A549 (cell line): ENCODE measurements around the gene CCDC152. TPM values are rescaled to one million over a fixed set of nuclear protein-coding genes. Genes with fewer than 3 reads are reported as not detected.

Experiments used
- ATAC-seq, 2 experiments: fragments of 200-7000 bp in 1 of 2; fragments of >200 bp in 1 of 2; cut with Nextera tagmentation in 1 of 2; cut with Tn5 transposase in 1 of 2; 3 replicates each; pipeline versions ENCODE4 v1.8.0 to v1.9.1; 2018 to 2020; ENCODE audit warnings: mild to moderate bottlenecking in 1 of 2, moderate library complexity in 1 of 2
- CTCF ChIA-PET: fragments of 300-600 bp; sonication (Branson Sonifier 250); formaldehyde crosslinking; extraction: SDS; loops from one replicate; lab custom pipeline; 2021; ENCODE audit warnings: antibody characterized with exemption, inconsistent platforms; lab: Yijun Ruan, JAX
- POLR2A ChIA-PET: fragments of 350-600 bp; formaldehyde crosslinking; extraction: SDS; loops from one replicate; lab custom pipeline; 2021; ENCODE audit warnings: antibody characterized with exemption, inconsistent platforms; lab: Yijun Ruan, JAX
- DNase-seq, 2 experiments: peaks; one replicate each; pipeline versions ENCODE4 v3.0.0 to v3.0.0-alpha.2; 2011 to 2016; ENCODE audit warnings: low read depth in 1 of 2, low spot score in 1 of 2
- FAIRE-seq: peaks from 2 replicates; lab custom pipeline; 2011; peaks lifted over from hg19 to GRCh38; lab: Jason Lieb, UNC
- H3K27ac ChIP-seq, 2 experiments: fragments of >200 bp; sonication (Bioruptor Twin); formaldehyde crosslinking; 3 replicates each; pipeline ENCODE4 v1.5.1; 2016 to 2017
- H3K4me1 ChIP-seq: fragments of >200 bp; sonication (Bioruptor Twin); formaldehyde crosslinking; 3 replicates; pipeline ENCODE4 v1.6.1; 2016
- H3K4me2 ChIP-seq: fragments of >200 bp; sonication (Bioruptor Twin); formaldehyde crosslinking; 3 replicates; pipeline ENCODE4 v1.6.1; 2016
- H3K4me3 ChIP-seq: fragments of >200 bp; sonication (Bioruptor Twin); formaldehyde crosslinking; 3 replicates; pipeline ENCODE4 v1.5.1; 2016
- H3K9me3 ChIP-seq: fragments of >200 bp; sonication (Bioruptor Twin); formaldehyde crosslinking; 3 replicates; pipeline ENCODE4 v1.6.1; 2016
- CBX2 ChIP-seq: fragments of 200-600 bp; sonication (generic); IDR thresholded peaks from 2 replicates; pipeline ENCODE4 v1.6.1; 2016; ENCODE audit warnings: low read depth, mild to moderate bottlenecking, borderline replicate concordance
- CEBPB ChIP-seq, 2 experiments: fragments of >200 bp in 1 of 2; sonication (Bioruptor Twin) in 1 of 2; formaldehyde crosslinking in 1 of 2; IDR thresholded peaks; 2 replicates each; pipeline ENCODE4 v1.6.1; 2012 to 2016
- CHD2 ChIP-seq: fragments of 150-350 bp; IDR thresholded peaks from 2 replicates; pipeline ENCODE4 v1.6.1; 2014; ENCODE audit warnings: low read length; ENCODE audit not compliant: partially characterized antibody
- HDAC2 ChIP-seq: fragments of 200-600 bp; sonication (generic); IDR thresholded peaks from 2 replicates; pipeline ENCODE4 v1.6.1; 2016
- HOXB5 ChIP-seq: fragments of 250-450 bp; sonication (Bioruptor Pico); IDR thresholded peaks from 2 replicates; pipeline ENCODE4 v1.5.0; 2020; ENCODE audit warnings: mild to moderate bottlenecking, moderate library complexity
- JUN ChIP-seq, 2 experiments: fragments of >200 bp; sonication (Bioruptor Twin); formaldehyde crosslinking; IDR thresholded peaks; 2 replicates in 1 of 2; 3 replicates in 1 of 2; pipeline ENCODE4 v1.6.1; 2016 to 2017
- MAZ ChIP-seq: fragments of 150-350 bp; IDR thresholded peaks from 2 replicates; pipeline ENCODE4 v1.6.1; 2014; ENCODE audit warnings: antibody characterized with exemption, low read depth, low read length, borderline replicate concordance
- MYC ChIP-seq: IDR thresholded peaks from 2 replicates; pipeline ENCODE4 v1.6.1; 2012; ENCODE audit warnings: mild to moderate bottlenecking, inconsistent platforms, low read length, improper control_type of control experiment, borderline replicate concordance
- NFE2L2 ChIP-seq: fragments of 150-350 bp; conservative IDR thresholded peaks from 2 replicates; pipeline ENCODE4 v1.6.1; 2014; ENCODE audit warnings: low read length
- NR3C1 ChIP-seq: fragments of >200 bp; sonication (Bioruptor Twin); formaldehyde crosslinking; IDR thresholded peaks from 3 replicates; pipeline ENCODE4 v1.6.1; 2017
- POLR2A ChIP-seq: IDR thresholded peaks from 2 replicates; pipeline ENCODE4 v1.6.1; 2012; ENCODE audit warnings: mild to moderate bottlenecking, low read length
- POLR2AphosphoS2 ChIP-seq: conservative IDR thresholded peaks from 2 replicates; pipeline ENCODE4 v1.6.1; 2012; ENCODE audit warnings: low read length, improper control_type of control experiment, inconsistent platforms
- RAD21 ChIP-seq, 2 experiments: fragments of >200 bp in 1 of 2; sonication (Bioruptor Twin) in 1 of 2; formaldehyde crosslinking in 1 of 2; IDR thresholded peaks in 1 of 2; conservative IDR thresholded peaks in 1 of 2; 2 replicates in 1 of 2; 3 replicates in 1 of 2; pipeline ENCODE4 v1.6.1; 2012 to 2018; ENCODE audit warnings: inconsistent platforms in 1 of 2
- RARB ChIP-seq: fragments of 250-450 bp; sonication (Bioruptor Pico); IDR thresholded peaks from 2 replicates; pipeline ENCODE4 v1.8.0; 2021; ENCODE audit warnings: mild to moderate bottlenecking, moderate library complexity
- RCOR1 ChIP-seq: fragments of 150-350 bp; IDR thresholded peaks from 2 replicates; pipeline ENCODE4 v1.6.1; 2014; ENCODE audit warnings: antibody characterized with exemption, low read length, low read depth
- SMC3 ChIP-seq: fragments of >200 bp; sonication (Bioruptor Twin); formaldehyde crosslinking; IDR thresholded peaks from 3 replicates; pipeline ENCODE4 v1.6.1; 2018; ENCODE audit warnings: inconsistent platforms
- TP53 ChIP-seq: fragments of 250-450 bp; sonication (Bioruptor Pico); IDR thresholded peaks from 2 replicates; pipeline ENCODE4 v1.5.0; 2021; ENCODE audit warnings: mild to moderate bottlenecking, moderate library complexity
- WGBS: methylation state at CpG from one replicate; pipeline ENCODE4 v1.1.6; 2017; ENCODE audit errors: missing lambda C conversion rate; 5-methylcytosine and 5-hydroxymethylcytosine counted together
- polyA plus RNA-seq, 4 experiments: library from polyadenylated mRNA; depleted of rRNA in 3 of 4; stranded (reverse); fragments of >200 nt; fragmentation: RNase III in 1 of 4; extraction: RNeasy Plus Mini Kit Qiagen cat#74134 plus additional on column Dnase treatment in 1 of 4; gene quantifications; 2 replicates in 3 of 4; 3 replicates in 1 of 4; pipeline ENCODE4 v1.2.3, GENCODE V29; 2011 to 2017
- TF ChIP-seq, protein P1 (sequence below): fragments of 250-450 bp; sonication (Bioruptor Pico); IDR thresholded peaks from 2 replicates; pipeline ENCODE4 v1.5.0; 2020; ENCODE audit warnings: low read depth, mild to moderate bottlenecking, moderate library complexity
- TF ChIP-seq, protein P2 (sequence below): fragments of >200 bp; sonication (Bioruptor Twin); formaldehyde crosslinking; IDR thresholded peaks from 3 replicates; pipeline ENCODE4 v1.5.1; 2016

Gene CCDC152
- polyA plus RNA-seq, 2 of the 4 experiments (the other 2 are of a cell fraction), result not detected

DNA sequence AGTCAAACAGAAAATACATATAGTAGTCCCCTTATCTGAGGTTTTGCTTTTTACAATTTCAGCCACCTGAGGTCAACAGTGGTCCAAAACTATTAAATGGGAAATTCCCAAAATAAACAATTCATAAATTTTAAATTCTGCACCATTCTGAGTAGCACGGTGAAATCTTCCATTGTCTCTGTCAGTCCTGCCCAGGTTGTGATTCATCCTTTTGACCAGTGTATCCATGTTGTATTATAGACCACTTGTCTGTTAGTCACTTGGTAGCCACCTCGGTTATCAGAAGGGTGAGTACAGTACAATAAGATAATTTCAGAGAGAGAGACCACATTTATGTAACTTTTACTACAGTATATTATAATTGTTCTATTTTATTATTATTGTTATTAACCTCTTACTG lies 2.8 kb downstream of the CCDC152 start:
- WGBS, result 11% methylated on average over 2 of the region's 2 CpGs
- Histone ChIP-seq H3K9me3 (no peaks in the 10 kb centered on the region), H3K4me3 (no peak overlapping the region), H3K4me2 (no peak overlapping the region)
- no peak for TF ChIP-seq CHD2
- TF ChIP-seq, all 56 proteins: peak for 0
- ChIA-PET POLR2A (no interaction called here), CTCF (no interaction called here)
- ATAC-seq (no peak), FAIRE-seq (no peak), DNase-seq (no peak)
- no peak overlapping the region for H3K27ac ChIP-seq
- H3K4me1 ChIP-seq, result no peaks in the 10 kb centered on the region

DNA sequence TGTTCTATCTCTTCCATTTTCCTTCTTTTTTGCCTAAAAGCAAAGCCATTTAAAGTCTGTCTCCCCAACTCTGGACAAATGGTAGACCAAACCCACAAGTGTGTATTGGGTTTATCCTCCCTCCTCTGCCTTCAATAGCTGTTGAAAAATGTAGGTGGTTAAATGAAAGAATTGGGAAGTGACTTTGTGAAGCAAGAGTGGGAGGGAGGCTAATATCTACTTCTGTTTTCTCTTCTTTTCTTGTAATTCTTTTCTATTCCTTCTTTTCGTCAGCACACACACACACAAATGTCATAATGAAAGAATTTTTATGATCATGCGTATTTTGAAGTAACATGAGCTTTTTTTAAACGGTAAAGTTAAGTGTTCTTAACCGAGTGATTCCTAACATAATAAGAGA lies 3.8 kb downstream of the CCDC152 start:
- DNase-seq (no peak), ATAC-seq (no peak), FAIRE-seq (no peak)
- CTCF ChIA-PET, result no interaction called here
- H3K4me2 ChIP-seq, result no peak overlapping the region
- POLR2A ChIA-PET, result no interaction called here
- no peaks in the 10 kb centered on the region for H3K9me3 ChIP-seq
- 62% methylated on average over 4 of the region's 4 CpGs for WGBS
- no peak for TF ChIP-seq MAZ
- TF ChIP-seq HDAC2, result no peak
- no peak for TF ChIP-seq MYC
- no peak for TF ChIP-seq RCOR1
- no peak for TF ChIP-seq NFE2L2
- no peak for TF ChIP-seq JUN (IDR thresholded peaks at IDR 0.05)
- no peak for TF ChIP-seq CBX2
- TF ChIP-seq HOXB5 (CRISPR knock-in tag), result no peak
- TF ChIP-seq, all 56 proteins: peak for 0
- no peak overlapping the region for H3K27ac ChIP-seq
- no peaks in the 10 kb centered on the region for H3K4me1 ChIP-seq
- no peak overlapping the region for H3K4me3 ChIP-seq

DNA sequence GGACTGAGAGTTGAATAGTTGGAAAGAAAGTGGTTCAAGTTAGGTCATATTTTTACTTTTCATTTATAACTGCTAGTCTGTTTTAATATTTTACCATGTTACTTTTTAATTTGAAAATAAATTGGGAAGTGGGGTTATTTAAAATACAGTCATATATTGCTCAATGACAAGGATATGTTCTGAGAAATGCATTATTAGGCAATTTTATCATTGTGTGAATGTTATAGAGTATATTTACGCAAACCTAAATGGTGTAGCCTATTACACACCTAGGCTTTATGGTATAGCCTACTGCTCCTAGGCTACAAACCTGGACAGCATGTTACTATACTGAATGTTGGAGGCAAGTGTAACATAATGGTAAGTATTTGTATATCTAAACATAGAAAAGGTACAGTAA lies 5.2 kb downstream of the CCDC152 start:
- WGBS, result 65% methylated on average over 1 of the region's 1 CpG
- CTCF ChIA-PET, result no interaction called here
- ATAC-seq (no peak), DNase-seq (no peak), FAIRE-seq (no peak)
- Histone ChIP-seq H3K27ac (no peak overlapping the region), H3K4me2 (no peak overlapping the region), H3K9me3 (no peaks in the 10 kb centered on the region), H3K4me3 (no peak overlapping the region)
- TF ChIP-seq NR3C1 (no peak), HOXB5 (CRISPR knock-in tag) (no peak)
- TF ChIP-seq, protein P1, sequence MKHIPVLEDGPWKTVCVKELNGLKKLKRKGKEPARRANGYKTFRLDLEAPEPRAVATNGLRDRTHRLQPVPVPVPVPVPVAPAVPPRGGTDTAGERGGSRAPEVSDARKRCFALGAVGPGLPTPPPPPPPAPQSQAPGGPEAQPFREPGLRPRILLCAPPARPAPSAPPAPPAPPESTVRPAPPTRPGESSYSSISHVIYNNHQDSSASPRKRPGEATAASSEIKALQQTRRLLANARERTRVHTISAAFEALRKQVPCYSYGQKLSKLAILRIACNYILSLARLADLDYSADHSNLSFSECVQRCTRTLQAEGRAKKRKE (CRISPR knock-in tag), result no peak
- TF ChIP-seq, all 56 proteins: peak for 0
- POLR2A ChIA-PET, result no interaction called here
- no peaks in the 10 kb centered on the region for H3K4me1 ChIP-seq

DNA sequence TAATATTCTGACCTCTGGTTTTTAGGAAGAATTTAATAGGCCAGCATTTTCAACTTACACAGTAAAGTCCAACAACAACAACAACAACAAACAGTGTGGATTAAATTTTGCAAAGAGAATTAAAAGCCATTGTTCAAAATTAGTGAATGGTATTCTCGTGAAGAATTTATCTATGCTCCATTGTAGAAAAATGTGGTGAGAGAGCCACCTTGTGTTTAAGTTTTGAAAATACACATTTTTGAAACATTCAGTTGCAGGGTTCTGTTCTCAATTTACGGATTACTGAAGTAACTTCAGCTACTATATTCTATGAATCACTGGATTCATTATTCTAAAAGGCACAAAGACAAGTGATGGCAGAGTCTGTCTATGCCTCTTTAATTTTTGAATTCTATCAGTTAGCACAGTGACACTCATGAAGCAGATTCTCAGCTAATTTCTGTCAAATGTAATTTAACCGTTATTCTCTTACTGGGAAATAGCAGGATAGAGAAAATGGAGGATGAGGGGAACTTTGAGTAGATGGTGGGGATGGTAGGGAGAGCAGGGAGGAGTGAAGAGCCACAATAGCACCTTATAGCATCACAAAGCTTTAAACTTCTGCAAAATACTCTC lies 11.0 kb downstream of the CCDC152 start:
- no peak overlapping the region for H3K4me2 ChIP-seq
- 24% methylated on average over 3 of the region's 3 CpGs for WGBS
- ChIA-PET POLR2A (no interaction called here), CTCF (interaction anchor here (0.6 to 1.8 kb wide), 22 partner anchors 10 to 1762 kb away, joined by 3 to 11 read pairs (median 4); partner anchors contain the start of gene GHR)
- H3K9me3 ChIP-seq, result 0 out of 3 replicates have a peak, but pooled peaks cover 3% of the 10 kb centered on the region
- DNase-seq, result peak in 1 of 2 experiments; percentile 22
- no peak overlapping the region for H3K4me3 ChIP-seq
- no peak overlapping the region for H3K27ac ChIP-seq
- peak; percentile 70 for FAIRE-seq
- TF ChIP-seq, protein P2, sequence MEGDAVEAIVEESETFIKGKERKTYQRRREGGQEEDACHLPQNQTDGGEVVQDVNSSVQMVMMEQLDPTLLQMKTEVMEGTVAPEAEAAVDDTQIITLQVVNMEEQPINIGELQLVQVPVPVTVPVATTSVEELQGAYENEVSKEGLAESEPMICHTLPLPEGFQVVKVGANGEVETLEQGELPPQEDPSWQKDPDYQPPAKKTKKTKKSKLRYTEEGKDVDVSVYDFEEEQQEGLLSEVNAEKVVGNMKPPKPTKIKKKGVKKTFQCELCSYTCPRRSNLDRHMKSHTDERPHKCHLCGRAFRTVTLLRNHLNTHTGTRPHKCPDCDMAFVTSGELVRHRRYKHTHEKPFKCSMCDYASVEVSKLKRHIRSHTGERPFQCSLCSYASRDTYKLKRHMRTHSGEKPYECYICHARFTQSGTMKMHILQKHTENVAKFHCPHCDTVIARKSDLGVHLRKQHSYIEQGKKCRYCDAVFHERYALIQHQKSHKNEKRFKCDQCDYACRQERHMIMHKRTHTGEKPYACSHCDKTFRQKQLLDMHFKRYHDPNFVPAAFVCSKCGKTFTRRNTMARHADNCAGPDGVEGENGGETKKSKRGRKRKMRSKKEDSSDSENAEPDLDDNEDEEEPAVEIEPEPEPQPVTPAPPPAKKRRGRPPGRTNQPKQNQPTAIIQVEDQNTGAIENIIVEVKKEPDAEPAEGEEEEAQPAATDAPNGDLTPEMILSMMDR, result peak; percentile 63
- no peak for TF ChIP-seq JUN (IDR thresholded peaks at IDR 0.05)
- no peak for TF ChIP-seq TP53 (CRISPR knock-in tag)
- peak; percentile 67 to 70 for TF ChIP-seq RAD21 (conservative IDR thresholded peaks at IDR 0.05 in 1 of 2, IDR thresholded peaks at IDR 0.05 in 1 of 2)
- TF ChIP-seq POLR2AphosphoS2, result no peak
- TF ChIP-seq POLR2A, result no peak
- TF ChIP-seq NFE2L2, result no peak
- no peak for TF ChIP-seq RARB
- no peak for TF ChIP-seq CEBPB (IDR thresholded peaks at IDR 0.05)
- TF ChIP-seq SMC3, result peak; percentile 50
- no peaks in the 10 kb centered on the region for H3K4me1 ChIP-seq
- peak; percentile 54 to 64; a peak in 3 of 6 replicates for ATAC-seq
